HG03469 (cell line): ENCODE results near the gene KCTD19.

Experiments used
- ATAC-seq: cut with Tn5 transposase; IDR thresholded peaks from one replicate; pipeline ENCODE4 v1.9.1; 2021; ENCODE audit warnings: mild to moderate bottlenecking, moderate library complexity, moderate number of reproducible peaks; ENCODE audit not compliant: unreplicated experiment

The KCTD19 gene

DNA sequence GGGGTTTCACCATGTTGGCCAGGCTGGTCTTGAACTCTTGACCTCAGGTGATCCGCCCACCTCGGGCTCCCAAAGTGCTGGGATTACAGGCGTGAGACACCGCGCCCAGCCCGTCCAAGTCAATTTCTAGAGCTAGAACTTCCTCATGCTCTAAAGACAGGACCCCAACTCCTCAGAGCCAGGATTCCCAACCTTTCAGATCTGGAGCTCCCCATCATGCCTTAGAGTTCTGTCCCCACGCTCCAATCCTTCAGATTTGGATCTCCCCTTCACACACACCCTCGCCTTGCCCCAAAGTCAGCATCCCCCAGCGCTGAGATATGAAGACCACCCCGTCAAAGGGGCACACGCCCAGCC, 448 bp downstream of the KCTD19 start:
- ATAC-seq, result no peak

GRCh38 chr16:67317853-67318252, 8.7 kb downstream of the KCTD19 start:
- ATAC-seq, result no peak

DNA sequence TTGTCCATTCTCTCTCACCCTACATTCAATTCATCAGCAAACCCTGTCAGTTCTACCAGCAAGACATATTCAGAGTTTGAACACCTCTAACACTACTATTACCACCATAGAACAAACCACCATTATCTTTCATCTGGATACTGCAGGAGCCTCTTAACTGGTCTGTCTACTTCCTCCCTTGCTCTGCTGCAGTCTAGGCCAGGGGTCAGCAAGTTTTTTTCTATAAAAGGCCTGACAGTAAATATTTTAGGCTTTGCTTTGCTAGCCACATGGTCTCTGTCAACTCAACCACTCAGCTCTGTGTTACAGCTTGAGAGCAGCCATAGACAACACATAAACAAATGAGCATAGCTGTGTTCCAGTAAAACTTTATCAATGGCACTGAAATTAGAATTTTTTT, 13.8 kb downstream of the KCTD19 start:
- ATAC-seq, result no peak

- peak; percentile 78 for ATAC-seq
Observed at GRCh38 chr16:67311607-67312488, 14.7 kb downstream of the KCTD19 start.

DNA sequence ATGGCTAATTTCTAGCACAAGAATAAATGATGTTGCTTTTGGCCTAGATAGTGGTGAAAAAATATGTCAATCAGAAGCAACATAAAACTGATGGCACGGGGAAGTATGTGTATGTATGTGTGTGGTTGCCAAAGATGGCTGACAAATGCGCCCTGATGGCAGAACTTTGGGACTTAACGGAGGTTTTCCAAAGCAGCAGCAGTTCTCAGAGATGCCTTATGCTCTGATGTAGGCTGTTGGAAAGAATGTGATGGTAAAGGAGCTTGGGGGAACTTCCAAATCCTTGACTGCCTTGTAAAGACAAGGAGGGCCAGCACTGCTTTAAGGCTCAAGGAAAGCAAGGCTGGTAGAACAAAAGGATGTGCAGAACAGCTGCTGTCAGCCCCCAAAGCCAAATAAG, 16.0 kb downstream of the KCTD19 start:
- ATAC-seq, result no peak

DNA sequence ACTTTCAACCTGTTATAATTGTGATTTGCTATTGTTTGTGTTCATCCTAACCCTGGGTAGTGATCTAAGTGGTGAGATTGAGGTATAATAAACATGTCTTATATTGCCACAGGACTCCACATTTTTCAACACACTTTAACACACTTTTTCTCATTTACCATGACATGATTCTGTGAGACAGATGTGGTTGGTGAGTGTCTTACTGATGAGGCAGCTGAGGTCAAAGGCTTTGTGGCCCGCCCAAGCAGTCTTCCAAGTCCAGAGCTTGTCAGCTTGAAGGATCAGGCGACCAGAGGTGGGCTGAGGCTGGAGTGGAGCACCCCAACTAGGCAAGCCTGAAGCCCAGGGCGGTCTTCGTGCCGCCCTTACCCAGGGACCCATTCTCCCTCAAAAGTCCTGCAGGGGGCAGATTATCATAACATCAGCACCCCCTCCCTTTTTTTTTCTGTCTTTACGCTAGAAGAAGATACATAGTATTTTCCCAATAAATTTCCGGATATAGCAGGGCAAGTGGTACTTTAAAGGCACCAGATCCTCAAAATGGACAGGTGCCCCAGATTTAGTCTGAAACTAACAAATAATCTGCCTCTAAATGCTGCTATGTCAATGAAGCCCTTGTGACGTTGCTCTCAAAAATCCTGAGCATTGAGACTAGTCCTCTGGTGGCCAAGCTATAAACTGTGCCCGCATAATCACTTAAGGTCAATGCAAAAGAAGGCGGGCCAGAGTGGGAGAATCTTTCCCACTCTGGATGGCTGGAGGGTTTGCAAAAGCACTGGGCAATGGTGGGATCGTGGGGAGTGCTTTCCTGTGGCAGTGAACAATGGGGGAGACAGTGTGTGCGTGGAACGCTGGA, 21.1 kb downstream of the KCTD19 start:
- ATAC-seq, result no peak

DNA sequence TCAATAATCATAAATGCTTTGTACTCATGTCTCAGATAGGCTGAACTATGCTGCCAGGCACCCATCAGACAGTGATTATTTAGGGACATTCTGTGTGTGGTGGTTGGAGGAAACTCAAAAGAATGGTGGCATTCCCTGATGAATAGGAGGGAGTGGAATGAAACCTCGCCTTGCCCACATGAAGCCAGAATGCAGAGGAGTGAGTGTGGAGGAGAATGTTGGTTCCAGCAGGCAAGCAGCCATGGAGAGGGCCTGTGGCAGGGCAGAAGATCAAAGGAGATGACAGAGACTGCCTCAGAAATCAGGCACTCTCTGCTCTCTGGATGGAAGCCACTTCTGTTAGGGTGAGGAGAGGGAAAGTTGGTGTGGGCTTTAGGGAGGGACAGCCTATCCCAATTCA, 22.5 kb downstream of the KCTD19 start:
- no peak for ATAC-seq

DNA sequence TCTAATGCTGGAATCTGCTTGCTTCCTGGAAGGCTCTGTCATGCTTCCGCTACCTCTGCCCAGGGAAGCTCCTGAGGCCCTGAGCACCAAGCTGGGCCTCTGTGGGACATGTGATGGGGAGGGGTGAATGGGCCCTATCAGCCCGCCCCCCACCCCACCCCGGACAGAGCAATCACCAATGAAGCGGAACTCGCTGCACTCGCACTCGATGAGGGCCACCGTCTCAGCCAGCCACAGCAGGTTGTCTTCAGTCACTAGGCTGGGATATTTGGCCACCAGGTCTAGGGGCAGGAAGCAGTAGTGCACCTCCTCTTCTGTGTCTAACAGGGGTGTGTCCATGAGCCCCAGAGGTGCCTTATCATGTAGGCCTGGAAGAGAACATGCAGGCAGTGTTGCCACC, 23.6 kb downstream of the KCTD19 start:
- ATAC-seq, result no peak

GRCh38 chr16:67302076-67302475, 24.5 kb downstream of the KCTD19 start:
- ATAC-seq, result no peak

DNA sequence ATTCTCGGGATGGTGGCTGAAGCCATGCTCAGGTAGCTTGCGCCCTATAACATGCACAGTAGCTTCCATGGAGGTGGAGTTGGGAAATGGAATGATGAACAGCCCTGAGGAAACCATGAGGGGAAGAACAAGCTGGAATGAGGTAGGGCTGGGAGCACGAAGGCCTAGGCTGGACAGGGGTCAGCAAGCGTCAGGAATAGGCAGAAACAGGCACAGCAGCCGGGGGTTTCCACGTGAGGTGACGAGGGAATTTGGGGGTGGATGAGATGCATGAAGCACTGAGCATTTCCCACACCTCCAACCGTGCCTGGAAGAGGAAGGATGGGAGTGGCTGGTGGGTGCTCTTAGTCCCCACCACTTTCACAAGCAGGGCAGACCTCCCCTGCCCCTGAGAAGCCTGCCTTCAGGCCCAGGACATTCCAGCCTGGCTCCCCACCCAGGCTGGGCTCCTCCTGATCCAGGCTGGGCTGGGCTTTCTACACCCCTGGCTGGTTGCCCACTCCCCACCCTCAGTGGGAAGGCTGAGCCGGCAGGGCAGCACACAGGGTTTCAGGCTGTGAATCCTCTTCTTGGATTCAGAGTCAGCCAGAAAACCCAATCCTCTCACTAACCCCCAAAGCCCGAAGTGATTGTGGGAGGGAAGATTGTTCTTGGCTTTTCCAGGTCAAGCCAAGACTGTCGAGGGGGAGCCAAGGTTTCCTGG, 25.3 kb downstream of the KCTD19 start:
- ATAC-seq, result no peak

GRCh38 chr16:67299269-67299668, 27.3 kb downstream of the KCTD19 start:
- ATAC-seq, result no peak

DNA sequence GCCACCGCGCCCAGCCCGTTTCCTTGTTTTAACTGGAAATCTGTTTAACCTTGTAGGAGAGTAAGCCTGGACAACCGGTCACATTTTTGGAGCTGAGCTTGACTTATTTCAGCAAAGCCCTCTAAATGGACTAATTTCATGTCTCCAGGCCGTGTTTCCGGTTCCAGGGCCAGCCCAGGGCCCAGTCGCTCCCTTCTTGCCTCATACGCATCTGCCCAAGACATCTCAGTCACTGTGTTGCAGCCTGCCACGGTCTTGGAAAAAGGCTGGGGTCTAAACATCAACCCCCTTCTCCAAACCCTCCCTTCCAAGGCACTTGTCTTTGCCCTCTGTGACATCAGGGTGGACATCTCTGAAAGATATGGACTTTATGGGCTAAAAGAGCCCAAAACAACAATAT, 28.3 kb downstream of the KCTD19 start:
- no peak for ATAC-seq

DNA sequence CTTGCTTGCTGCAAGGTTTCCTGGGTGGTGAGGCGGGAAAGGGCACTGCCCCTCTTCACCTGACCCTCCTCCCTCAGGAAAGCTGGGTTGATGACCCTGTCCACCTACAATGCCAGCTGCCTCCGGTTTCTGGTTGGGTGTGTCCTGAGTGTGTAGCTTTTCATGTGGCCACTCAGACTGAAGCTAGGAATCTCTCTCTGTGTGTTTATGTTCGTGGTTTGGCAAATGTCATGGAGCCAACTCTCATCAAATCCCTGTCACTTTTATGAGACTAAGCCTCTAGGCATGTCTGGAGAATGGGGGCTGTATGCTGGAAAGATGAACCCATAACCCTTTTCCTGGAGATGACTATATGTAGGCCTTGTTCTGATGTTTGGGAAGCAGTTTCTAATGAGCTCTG, 30.1 kb downstream of the KCTD19 start:
- no peak for ATAC-seq

GRCh38 chr16:67294938-67295361, 31.6 kb downstream of the KCTD19 start:
- no peak for ATAC-seq

DNA sequence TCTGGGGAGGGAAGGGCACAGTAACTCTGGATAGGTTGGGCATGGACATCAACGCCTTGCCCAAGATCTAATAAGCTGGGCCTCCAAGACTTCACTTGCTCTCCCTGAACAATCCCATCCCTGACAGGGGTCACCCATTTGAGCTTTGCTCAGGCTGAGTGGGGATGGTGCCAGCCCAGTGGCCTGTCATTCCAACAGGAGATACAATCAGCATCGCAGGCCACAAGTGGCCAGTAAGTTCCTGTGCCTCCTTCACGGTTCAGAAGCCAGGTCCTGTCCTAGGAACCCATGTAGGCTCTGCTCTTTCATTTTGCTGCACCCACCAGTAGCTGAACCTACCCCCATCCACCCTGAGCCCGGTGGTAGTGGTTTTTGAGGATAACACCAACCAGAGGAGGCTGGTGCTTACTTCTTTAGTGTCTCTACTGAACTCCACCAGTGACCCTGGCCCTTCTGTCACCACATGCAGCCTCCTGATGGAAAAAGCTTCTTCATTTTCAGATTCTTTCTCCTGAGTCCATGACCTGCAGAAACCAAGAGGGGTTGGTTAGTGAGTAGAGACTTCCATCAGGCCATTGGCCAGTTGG, 32.3 kb downstream of the KCTD19 start:
- no peak for ATAC-seq

- ATAC-seq, result no peak
Observed at GRCh38 chr16:67291461-67291860, 35.1 kb downstream of the KCTD19 start.

DNA sequence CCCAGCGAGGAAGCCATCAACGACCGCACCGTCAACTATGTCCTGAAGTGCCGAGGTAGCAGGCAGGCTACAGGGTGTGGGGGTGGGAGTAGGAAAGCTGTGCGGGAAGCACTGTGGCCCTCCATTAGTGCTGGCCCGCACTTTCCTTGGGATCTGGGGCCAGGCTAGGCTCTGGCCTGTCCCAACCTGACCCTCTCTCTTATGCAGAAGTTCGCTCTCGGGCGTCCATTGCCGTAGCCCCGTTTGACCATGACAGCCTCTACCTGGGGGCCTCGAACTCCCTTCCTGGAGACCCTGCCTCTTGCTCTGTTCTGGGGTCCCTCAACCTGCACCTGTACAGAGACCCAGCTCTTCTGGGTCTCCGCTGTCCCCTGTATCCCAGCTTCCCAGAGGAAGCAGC, 38.6 kb downstream of the KCTD19 start:
- ATAC-seq, result no peak

- ATAC-seq, result no peak
Observed at GRCh38 chr16:67286441-67287235, 39.9 kb downstream of the KCTD19 start.

GRCh38 chr16:67284699-67285646, 41.6 kb downstream of the KCTD19 start:
- ATAC-seq, result no peak
